Caco-2 (cell line): ENCODE results near the gene PGM1. TPM values are rescaled to one million over a fixed set of nuclear protein-coding genes. Genes with fewer than 3 reads are reported as not detected.
A peak's percentile ranks its signal among the peaks of the same experiment; 100 is the strongest.
"Not testable (repeated sequence)": the region's sequence is repeated elsewhere in the genome, so short reads cannot be mapped to it uniquely, and the experiment has no call there.

Experiments
- BruUV-seq: library from RNA; stranded (reverse); fragments of 400-500 nt; replicated peaks from 2 replicates; lab custom pipeline; 2021; lab: Mats Ljungman, UMichigan
- CTCF ChIA-PET: fragments of 300-600 bp; sonication (Branson Sonifier 250); formaldehyde crosslinking; loops from one replicate; lab custom pipeline; 2022; ENCODE audit warnings: antibody characterized with exemption; lab: Charles Lee
- POLR2A ChIA-PET: fragments of 300-600 bp; sonication (Branson Sonifier 250); formaldehyde crosslinking; loops from one replicate; lab custom pipeline; 2022; ENCODE audit warnings: antibody characterized with exemption; lab: Charles Lee
- DNase-seq, 2 experiments: peaks; one replicate each; pipeline versions ENCODE4 v3.0.0 to v3.0.0-alpha.2; 2020 to 2022
- H3K27me3 ChIP-seq: replicated peaks from 2 replicates; pipeline ENCODE4 v1.6.0; 2011; ENCODE audit warnings: low read length; ENCODE audit not compliant: control insufficient read depth, insufficient read depth
- H3K36me3 ChIP-seq: 2 replicates; pipeline ENCODE4 v1.5.1; 2011; ENCODE audit warnings: low read length; ENCODE audit not compliant: control insufficient read depth, insufficient read depth
- H3K4me1 ChIP-seq: fragments of 250-450 bp; sonication (Bioruptor Pico); 2 replicates; pipeline ENCODE4 v1.5.1; 2020; ENCODE audit warnings: mild to moderate bottlenecking
- H3K4me3 ChIP-seq: 2 replicates; pipeline ENCODE4 v1.5.1; 2011; ENCODE audit warnings: low read depth, mild to moderate bottlenecking, control low read depth, low read length
- H3K9me3 ChIP-seq: fragments of 250-450 bp; sonication (Bioruptor Pico); 2 replicates; pipeline ENCODE4 v1.5.1; 2020; ENCODE audit warnings: mild to moderate bottlenecking, moderate library complexity
- H3K27ac Mint-ChIP-seq: one replicate; pipeline ENCODE4 v1.8.0; 2022; ENCODE audit warnings: mixed read lengths; ENCODE audit not compliant: unreplicated experiment
- H3K27me3 Mint-ChIP-seq: one replicate; pipeline ENCODE4 v1.8.0; 2022; ENCODE audit warnings: mixed read lengths; ENCODE audit not compliant: insufficient read depth, unreplicated experiment
- H3K36me3 Mint-ChIP-seq: one replicate; pipeline ENCODE4 v1.8.0; 2022; ENCODE audit warnings: mild to moderate bottlenecking, mixed read lengths; ENCODE audit not compliant: insufficient read depth, unreplicated experiment
- H3K4me1 Mint-ChIP-seq: one replicate; pipeline ENCODE4 v1.8.0; 2022; ENCODE audit warnings: low read depth, mixed read lengths; ENCODE audit not compliant: unreplicated experiment
- H3K4me3 Mint-ChIP-seq: one replicate; pipeline ENCODE4 v1.8.0; 2022; ENCODE audit warnings: mild to moderate bottlenecking, moderate library complexity, mixed read lengths; ENCODE audit not compliant: unreplicated experiment
- H3K9me3 Mint-ChIP-seq: one replicate; pipeline ENCODE4 v1.8.0; 2022; ENCODE audit warnings: mixed read lengths; ENCODE audit not compliant: unreplicated experiment
- CTCF ChIP-seq, 2 experiments: fragments of 200-600 bp in 1 of 2; IDR thresholded peaks; 1 replicate in 1 of 2; 2 replicates in 1 of 2; pipeline versions ENCODE4 v1.5.1 to v1.8.0; 2011 to 2022; ENCODE audit warnings: antibody characterized with exemption in 1 of 2, control low read depth in 1 of 2, inconsistent platforms in 1 of 2, low read depth in 1 of 2, low read length in 1 of 2, mild to moderate bottlenecking in 1 of 2, moderate library complexity in 1 of 2; ENCODE audit not compliant: insufficient read depth in 1 of 2, severe bottlenecking in 1 of 2, unreplicated experiment in 1 of 2
- intact Hi-C: fragments of 100-400 bp; cut with micrococcal nuclease; formaldehyde crosslinking; loops from one replicate; pipeline ENCODE4 v1.10.0; 2022; ENCODE audit not compliant: unreplicated experiment
- total RNA-seq: library from RNA; stranded (reverse); gene quantifications from 2 replicates; pipeline ENCODE4 v1.2.3, GENCODE V29; 2022

The PGM1 gene
- total RNA-seq, 1 experiment from 2014 or later = 22.5 TPM

- no peaks in the 10 kb centered on the region for H3K9me3 ChIP-seq
- H3K36me3 Mint-ChIP-seq = no peaks in the 10 kb centered on the region
- no peaks in the 10 kb centered on the region for H3K9me3 Mint-ChIP-seq
- no peaks in the 10 kb centered on the region for H3K27me3 Mint-ChIP-seq
- H3K36me3 ChIP-seq = no peaks in the 10 kb centered on the region
- H3K4me1 ChIP-seq = no peaks in the 10 kb centered on the region
- peak; percentile 29 to 69 for TF ChIP-seq CTCF (IDR thresholded peaks at IDR 0.05; ENCODE audit: insufficient read depth in 1 of 2, low read depth in 1 of 2, low read length in 1 of 2, severe bottlenecking in 1 of 2, unreplicated experiment in 1 of 2)
- ChIA-PET POLR2A (no interaction called here), CTCF (interaction anchor here (0.6 to 1.1 kb wide), 2 partner anchors 157 to 671 kb away, joined by 4 to 5 read pairs; no protein-coding TSS in a partner anchor)
- intact Hi-C loops = loop anchor here (1.0 kb wide), 1 partner anchor 671 kb away; no protein-coding TSS in a partner anchor
- peak in 1 of 2 experiments; percentile 16 for DNase-seq
- H3K4me3 ChIP-seq = no peak overlapping the region
- no peaks in the 10 kb centered on the region for H3K27me3 ChIP-seq
- BruUV-seq = no TSS peak
- H3K27ac Mint-ChIP-seq = no peak overlapping the region
- H3K4me1 Mint-ChIP-seq = no peaks in the 10 kb centered on the region
- no peak overlapping the region for H3K4me3 Mint-ChIP-seq
These were observed 17.8 kb upstream of the PGM1 start for GRCh38 chr1:63575340-63575826.

DNA sequence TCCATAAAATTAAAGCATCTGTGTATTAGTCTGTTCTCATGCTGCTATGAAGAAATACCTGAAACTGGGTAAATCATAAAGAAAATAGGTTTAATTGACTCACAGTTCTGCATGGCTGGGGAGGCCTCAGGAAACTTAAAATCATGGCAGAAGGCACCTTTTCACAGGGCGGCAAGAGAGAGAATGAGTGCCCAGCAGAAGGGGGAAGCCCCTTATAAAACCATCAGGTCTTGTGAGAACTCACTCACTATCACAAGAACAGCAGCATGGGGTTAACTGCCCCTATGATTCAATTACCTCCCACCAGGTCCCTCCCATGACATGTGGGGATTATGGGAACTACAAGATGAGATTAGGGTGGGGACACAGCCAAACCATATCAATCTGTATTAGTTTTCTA, 6.9 kb upstream of the PGM1 start:
- POLR2A ChIA-PET, CTCF ChIA-PET, DNase-seq, H3K27me3 ChIP-seq, H3K4me3 Mint-ChIP-seq, H3K4me3 ChIP-seq, H3K36me3 Mint-ChIP-seq, intact Hi-C loops, H3K9me3 ChIP-seq, H3K4me1 Mint-ChIP-seq, H3K27me3 Mint-ChIP-seq, BruUV-seq, H3K27ac Mint-ChIP-seq, H3K36me3 ChIP-seq, H3K9me3 Mint-ChIP-seq: not testable (repeated sequence)
- H3K4me1 ChIP-seq = peaks cover 14% of the 10 kb centered on the region

DNA sequence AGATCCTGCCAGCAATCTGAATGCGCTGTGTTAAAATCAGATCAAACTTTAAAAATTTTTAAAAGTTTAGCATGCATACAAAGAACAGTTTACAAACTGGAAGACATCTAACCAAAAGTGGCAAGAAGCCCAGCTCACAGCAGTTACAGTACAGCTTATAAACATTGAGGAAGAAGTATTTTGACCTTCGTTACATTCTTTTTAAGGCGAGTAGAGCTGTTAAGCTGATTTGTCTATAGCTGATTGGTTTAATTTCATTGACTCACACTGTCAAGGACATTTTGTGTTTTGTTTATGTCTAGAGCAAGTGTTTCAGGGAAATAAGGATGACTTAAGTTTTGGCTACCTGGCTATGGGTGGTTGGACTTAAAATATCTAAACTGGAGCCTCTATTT, 3.0 kb upstream of the PGM1 start:
- no peak for TF ChIP-seq CTCF (IDR thresholded peaks at IDR 0.05; ENCODE audit: insufficient read depth in 1 of 2, low read depth in 1 of 2, low read length in 1 of 2, severe bottlenecking in 1 of 2, unreplicated experiment in 1 of 2)
- Histone ChIP-seq H3K4me3 (no peak overlapping the region), H3K4me1 (peaks cover 16% of the 10 kb centered on the region), H3K36me3 (no peaks in the 10 kb centered on the region), H3K9me3 (no peaks in the 10 kb centered on the region), H3K27me3 (no peaks in the 10 kb centered on the region)
- BruUV-seq = no TSS peak
- ChIA-PET POLR2A (no interaction called here), CTCF (no interaction called here)
- DNase-seq = no peak
- Mint-ChIP-seq H3K27me3 (no peaks in the 10 kb centered on the region), H3K4me1 (no peaks in the 10 kb centered on the region), H3K27ac (no peak overlapping the region), H3K4me3 (no peak overlapping the region), H3K9me3 (no peaks in the 10 kb centered on the region), H3K36me3 (no peaks in the 10 kb centered on the region)
- intact Hi-C loops = no loop called here
